Mucosa of descending colon (tissue), 3 donors: ENCODE measurements around the gene RIPOR2. TPM values are rescaled to one million over a fixed set of nuclear protein-coding genes. Genes with fewer than 3 reads are reported as not detected.
A peak's percentile ranks its signal among the peaks of the same experiment; 100 is the strongest.

ENCODE experiments used
- ATAC-seq: fragments of 200-7000 bp; cut with Tn5 transposase; one replicate; pipeline ENCODE4 v1.9.1; 2020; ENCODE audit warnings: mild to moderate bottlenecking, moderate library complexity
- DNase-seq, 3 donors: peaks; one replicate each; pipeline ENCODE4 v3.0.0-alpha.2; 2020
- H3K36me3 ChIP-seq: fragments of 200-600 bp; one replicate; pipeline ENCODE4 v1.8.0; 2021; ENCODE audit warnings: low read depth, mild to moderate bottlenecking
- H3K4me1 ChIP-seq: fragments of 200-600 bp; one replicate; pipeline ENCODE4 v1.8.0; 2021; ENCODE audit warnings: low read depth, mild to moderate bottlenecking
- H3K4me3 ChIP-seq: fragments of 200-600 bp; one replicate; pipeline ENCODE4 v1.8.0; 2021; ENCODE audit warnings: mild to moderate bottlenecking
- H3K9me3 ChIP-seq: fragments of 200-600 bp; one replicate; pipeline ENCODE4 v1.8.0; 2021; ENCODE audit warnings: mild to moderate bottlenecking
- CTCF ChIP-seq: fragments of 200-600 bp; IDR thresholded peaks from one replicate; pipeline ENCODE4 v1.8.0; 2022; ENCODE audit warnings: antibody characterized with exemption, mild to moderate bottlenecking
- intact Hi-C, 2 donors: fragments of 100-400 bp; cut with DNase I in 1 of 2; cut with micrococcal nuclease in 1 of 2; formaldehyde crosslinking; loops; one replicate each; pipeline versions ENCODE4 v1.11.0 to v1.11.1; 2022; cut with DNase I, micrococcal nuclease
- long read RNA-seq, 2 donors: library from polyadenylated mRNA; unstranded; transcript quantifications; one replicate each; pipeline ENCODE4 v2.0.0, GENCODE V29; 2019 to 2021
- total RNA-seq, 3 donors: library from RNA; stranded (reverse); fragmentation: NEBNext Ultra II Directional in 2 of 3; extraction: Animal tissue kit (Norgen Biotek cat#: 25700) in 2 of 3; gene quantifications; one replicate each; pipeline versions ENCODE4 v1.2.1 to v1.2.4, GENCODE V29; 2021 to 2023
- donor health status: DM: no; HTN: no; CAD: no; lungs with moderate emphysema.
- donor health status: DM: no; HTN: no; CAD: no.
- donor health status: DM: no; HTN: yes; CAD: no.

The RIPOR2 gene, protein sequence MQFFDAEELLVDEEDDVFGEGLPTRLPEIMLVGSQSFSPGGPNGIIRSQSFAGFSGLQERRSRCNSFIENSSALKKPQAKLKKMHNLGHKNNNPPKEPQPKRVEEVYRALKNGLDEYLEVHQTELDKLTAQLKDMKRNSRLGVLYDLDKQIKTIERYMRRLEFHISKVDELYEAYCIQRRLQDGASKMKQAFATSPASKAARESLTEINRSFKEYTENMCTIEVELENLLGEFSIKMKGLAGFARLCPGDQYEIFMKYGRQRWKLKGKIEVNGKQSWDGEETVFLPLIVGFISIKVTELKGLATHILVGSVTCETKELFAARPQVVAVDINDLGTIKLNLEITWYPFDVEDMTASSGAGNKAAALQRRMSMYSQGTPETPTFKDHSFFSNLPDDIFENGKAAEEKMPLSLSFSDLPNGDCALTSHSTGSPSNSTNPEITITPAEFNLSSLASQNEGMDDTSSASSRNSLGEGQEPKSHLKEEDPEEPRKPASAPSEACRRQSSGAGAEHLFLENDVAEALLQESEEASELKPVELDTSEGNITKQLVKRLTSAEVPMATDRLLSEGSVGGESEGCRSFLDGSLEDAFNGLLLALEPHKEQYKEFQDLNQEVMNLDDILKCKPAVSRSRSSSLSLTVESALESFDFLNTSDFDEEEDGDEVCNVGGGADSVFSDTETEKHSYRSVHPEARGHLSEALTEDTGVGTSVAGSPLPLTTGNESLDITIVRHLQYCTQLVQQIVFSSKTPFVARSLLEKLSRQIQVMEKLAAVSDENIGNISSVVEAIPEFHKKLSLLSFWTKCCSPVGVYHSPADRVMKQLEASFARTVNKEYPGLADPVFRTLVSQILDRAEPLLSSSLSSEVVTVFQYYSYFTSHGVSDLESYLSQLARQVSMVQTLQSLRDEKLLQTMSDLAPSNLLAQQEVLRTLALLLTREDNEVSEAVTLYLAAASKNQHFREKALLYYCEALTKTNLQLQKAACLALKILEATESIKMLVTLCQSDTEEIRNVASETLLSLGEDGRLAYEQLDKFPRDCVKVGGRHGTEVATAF
- total RNA-seq = 1 to 10 TPM; 2.9 to 4.7 (median 4.1) TPM
- long read RNA-seq, donor 1, partial matches to known transcripts = 0 of 2 reads
- long read RNA-seq, donor 1, other reads (novel, unspliced or antisense) = 1 of 2 reads
- long read RNA-seq, donor 2, partial matches to known transcripts = 0 of 1 reads
- long read RNA-seq, donor 2, other reads (novel, unspliced or antisense) = 1 of 1 reads

DNA sequence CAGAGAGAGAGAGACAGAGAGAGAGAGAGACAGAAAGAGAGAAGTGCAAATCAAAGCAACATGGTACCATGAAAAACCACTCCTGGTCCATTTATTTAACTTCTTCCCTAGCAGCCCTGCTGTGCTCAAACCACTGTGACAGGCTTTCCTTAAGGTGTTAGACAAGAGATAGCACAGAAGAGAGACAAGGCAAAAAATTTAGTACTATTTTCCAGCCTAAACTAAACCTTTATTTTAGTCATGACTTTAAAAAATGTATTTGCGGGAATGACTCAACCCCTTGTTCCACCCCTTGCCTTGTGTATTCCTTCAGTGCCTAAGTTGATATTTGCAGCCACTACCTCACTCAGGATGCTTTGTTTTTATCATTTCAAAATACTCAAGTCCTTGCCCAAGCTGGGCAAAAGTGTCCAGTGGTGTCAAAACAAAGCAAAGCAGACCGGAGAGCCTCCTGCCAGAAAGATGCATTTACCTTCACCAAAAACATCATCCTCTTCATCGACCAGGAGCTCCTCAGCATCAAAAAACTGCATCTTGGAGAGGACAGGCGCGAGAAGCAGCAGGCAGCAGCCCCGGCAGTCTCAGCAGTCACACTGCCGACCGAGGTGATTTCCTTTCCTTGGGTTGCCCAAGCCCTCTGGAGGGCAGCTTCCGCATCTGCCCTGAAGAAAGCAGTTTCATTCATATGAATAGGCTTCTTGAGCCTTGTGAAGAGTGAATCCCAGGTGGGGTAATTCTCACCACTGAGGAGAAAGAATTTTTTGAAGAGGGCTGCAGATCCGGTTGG is at the start of gene RIPOR2:
TSS of gene RIPOR2 (minus strand) at position 595 of the 787 bp plus-strand sequence. CDS start at position 533, 62 bp downstream.
- no peak for TF ChIP-seq CTCF
- peak; percentile 38 to 78 (median 43) for DNase-seq
- intact Hi-C loops = no loop called here
- Histone ChIP-seq H3K9me3 (no peaks in the 10 kb centered on the region), H3K36me3 (no peaks in the 10 kb centered on the region), H3K4me3 (no peak within 1 kb of the TSS), H3K4me1 (no peaks in the 10 kb centered on the region)
- peak; percentile 72 for ATAC-seq

GRCh38 chr6:24985323-24985722 is 49.6 kb upstream of the RIPOR2 start:
- Histone ChIP-seq H3K36me3 (no peaks in the 10 kb centered on the region), H3K4me1 (no peaks in the 10 kb centered on the region), H3K9me3 (no peaks in the 10 kb centered on the region), H3K4me3 (no peak overlapping the region)
- intact Hi-C loops = no loop called here
- no peak for ATAC-seq
- no peak for TF ChIP-seq CTCF
- no peak for DNase-seq

- DNase-seq (no peak), ATAC-seq (no peak)
- Histone ChIP-seq H3K4me1 (no peaks in the 10 kb centered on the region), H3K9me3 (no peaks in the 10 kb centered on the region), H3K4me3 (no peak overlapping the region), H3K36me3 (no peaks in the 10 kb centered on the region)
- no peak for TF ChIP-seq CTCF
- intact Hi-C loops = no loop called here
Measured at GRCh38 chr6:24982231-24982630, 46.5 kb upstream of the RIPOR2 start.

DNA sequence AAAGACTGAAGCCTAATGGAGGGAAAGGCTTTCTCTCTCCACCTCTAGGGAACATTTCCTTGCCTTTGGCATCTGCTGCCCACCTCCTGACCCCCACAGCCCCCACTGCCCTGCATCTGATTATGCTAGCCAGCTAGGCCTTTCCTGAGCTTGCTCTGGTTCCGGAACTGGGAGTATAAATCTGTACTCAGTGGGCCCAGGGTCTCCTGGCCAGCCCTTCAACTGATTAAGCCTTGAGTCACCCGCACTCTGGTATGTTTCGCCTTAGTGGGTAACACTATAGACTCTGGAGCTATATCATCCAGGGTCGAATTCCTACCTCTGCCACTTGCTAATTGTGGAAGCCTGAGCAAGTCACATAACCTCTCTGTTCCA is 45.6 kb upstream of the RIPOR2 start:
- no peak for ATAC-seq
- no peak for DNase-seq
- intact Hi-C loops = no loop called here
- H3K9me3 ChIP-seq = no peaks in the 10 kb centered on the region
- no peak for TF ChIP-seq CTCF
- no peaks in the 10 kb centered on the region for H3K4me1 ChIP-seq
- H3K4me3 ChIP-seq = no peak overlapping the region
- H3K36me3 ChIP-seq = no peaks in the 10 kb centered on the region
